ENCODE data around the gene KRT82. TPM values are rescaled to one million over a fixed set of nuclear protein-coding genes. Genes with fewer than 3 reads are reported as not detected.

The KRT82 gene
- total and polyA plus RNA-seq, 7 donors: not detected

- Histone ChIP-seq H3K27ac (no peak overlapping the region), H3K9me3 (no peaks in the 10 kb centered on the region), H3K27me3 (ENCODE audit: insufficient read depth in 3 of 3, low read length in 2 of 3) (peaks cover 0 to 29% (median 4%) of the 10 kb centered on the region in 3 donors), H3K4me3 (no peak overlapping the region), H3K4me1 (no peaks in the 10 kb centered on the region), H3K36me3 (ENCODE audit: insufficient read depth in 1 of 2, low read depth in 1 of 2) (no peaks in the 10 kb centered on the region)
- DNase-seq (no peak), ATAC-seq (no peak)
- intact Hi-C loops (cut with DNase I): no loop called here
- no peak for TF ChIP-seq CTCF (IDR thresholded peaks at IDR 0.05)
- 65 to 80% (median 72%) methylated on average over 5 of the region's 5 CpGs for WGBS, 3 donors
Measured at GRCh38 chr12:52359621-52360061, 46.5 kb downstream of the KRT82 start.

- no peaks in the 10 kb centered on the region for H3K9me3 ChIP-seq
- intact Hi-C loops (cut with DNase I): no loop called here
- 63 to 64% (median 63%) methylated on average over 5 of the region's 5 CpGs for WGBS, 3 donors
- no peak overlapping the region for H3K27ac ChIP-seq
- no peaks in the 10 kb centered on the region for H3K36me3 ChIP-seq (ENCODE audit: insufficient read depth in 1 of 2, low read depth in 1 of 2)
- DNase-seq (no peak), ATAC-seq (no peak)
- H3K4me1 ChIP-seq: no peaks in the 10 kb centered on the region
- H3K4me3 ChIP-seq: no peak overlapping the region
- TF ChIP-seq CTCF (IDR thresholded peaks at IDR 0.05): no peak
- peaks cover 0 to 29% (median 4%) of the 10 kb centered on the region in 3 donors for H3K27me3 ChIP-seq (ENCODE audit: insufficient read depth in 3 of 3, low read length in 2 of 3)
Measured at GRCh38 chr12:52358575-52359350, 47.4 kb downstream of the KRT82 start.

- whole genome bisulfite sequencing, 3 donors: 90 to 97% (median 93%) methylated on average over 20 of the region's 20 CpGs
- intact Hi-C loops (cut with DNase I): no loop called here
Measured at GRCh38 chr12:52356762-52357580, 49.2 kb downstream of the KRT82 start.

GRCh38 chr12:52356031-52356761 lies 49.9 kb downstream of the KRT82 start:
- no peak for TF ChIP-seq CTCF (IDR thresholded peaks at IDR 0.05)
- 90 to 95% (median 92%) methylated on average over 30 to 56 of the region's 56 CpGs for WGBS, 3 donors
- Histone ChIP-seq H3K27me3 (ENCODE audit: insufficient read depth in 3 of 3, low read length in 2 of 3) (peaks cover 0 to 40% (median 4%) of the 10 kb centered on the region in 3 donors), H3K4me1 (no peaks in the 10 kb centered on the region), H3K27ac (no peak overlapping the region), H3K9me3 (no peaks in the 10 kb centered on the region), H3K36me3 (ENCODE audit: insufficient read depth in 1 of 2, low read depth in 1 of 2) (no peaks in the 10 kb centered on the region), H3K4me3 (no peak overlapping the region)
- DNase-seq (no peak), ATAC-seq (no peak)
- intact Hi-C loops (cut with DNase I): no loop called here

More at GRCh38 chr12:52356762-52357580, 49.2 kb downstream of the KRT82 start:
- no peaks in the 10 kb centered on the region for H3K9me3 ChIP-seq
- H3K4me1 ChIP-seq: no peaks in the 10 kb centered on the region
- DNase-seq (no peak), ATAC-seq (no peak)
- H3K4me3 ChIP-seq: no peak overlapping the region
- no peak overlapping the region for H3K27ac ChIP-seq
- no peaks in the 10 kb centered on the region for H3K36me3 ChIP-seq (ENCODE audit: insufficient read depth in 1 of 2, low read depth in 1 of 2)
- TF ChIP-seq CTCF (IDR thresholded peaks at IDR 0.05): no peak
- peaks cover 0 to 40% (median 4%) of the 10 kb centered on the region in 3 donors for H3K27me3 ChIP-seq (ENCODE audit: insufficient read depth in 3 of 3, low read length in 2 of 3)
